Measurements from ENCODE around the gene NFKBIL1. TPM values are rescaled to one million over a fixed set of nuclear protein-coding genes. Genes with fewer than 3 reads are reported as not detected.
A peak's percentile ranks its signal among the peaks of the same experiment; 100 is the strongest.

NFKBIL1 gene
- total and polyA plus RNA-seq, 10 of the 15 experiments (the other 5 are each of a cell fraction or from before 2014, with no cell fraction given) = 0.19 to 15.1 (median 7.0) TPM

- peaks cover 6% of the 10 kb centered on the region for H3K79me2 ChIP-seq (ENCODE audit: control insufficient read depth, insufficient read depth, low read length)
- no peak overlapping the region for H3K4me2 ChIP-seq (ENCODE audit: control insufficient read depth, insufficient read depth)
- ChIA-PET CTCF (no interaction called here), SMC1A (ENCODE audit: uncharacterized antibody, unreplicated experiment) (no interaction called here), RAD21 (ENCODE audit: unreplicated experiment) (no interaction called here), POLR2A (no interaction called here)
- FAIRE-seq = no peak
- H3K9ac ChIP-seq (ENCODE audit: control insufficient read depth, insufficient read depth, low read length) = no peak overlapping the region
- in situ Hi-C loops (cut with MboI) = no loop called here
- no peak overlapping the region for H2AFZ ChIP-seq (ENCODE audit: control insufficient read depth, low read depth, low read length)
- no peak overlapping the region for H3K27ac ChIP-seq (ENCODE audit: control insufficient read depth, insufficient read depth)
- TF ChIP-seq NRF1 (conservative IDR thresholded peaks at IDR 0.05; ENCODE audit: low read depth, low read length) = no peak
- no peak for TF ChIP-seq RBBP5 (conservative IDR thresholded peaks at IDR 0.05)
- no peak for TF ChIP-seq YY1 (IDR thresholded peaks at IDR 0.05; ENCODE audit: low read depth, low read length)
- TF ChIP-seq CHD1 (IDR thresholded peaks at IDR 0.05; ENCODE audit: low read depth, low read length) = no peak
- TF ChIP-seq, protein P1, sequence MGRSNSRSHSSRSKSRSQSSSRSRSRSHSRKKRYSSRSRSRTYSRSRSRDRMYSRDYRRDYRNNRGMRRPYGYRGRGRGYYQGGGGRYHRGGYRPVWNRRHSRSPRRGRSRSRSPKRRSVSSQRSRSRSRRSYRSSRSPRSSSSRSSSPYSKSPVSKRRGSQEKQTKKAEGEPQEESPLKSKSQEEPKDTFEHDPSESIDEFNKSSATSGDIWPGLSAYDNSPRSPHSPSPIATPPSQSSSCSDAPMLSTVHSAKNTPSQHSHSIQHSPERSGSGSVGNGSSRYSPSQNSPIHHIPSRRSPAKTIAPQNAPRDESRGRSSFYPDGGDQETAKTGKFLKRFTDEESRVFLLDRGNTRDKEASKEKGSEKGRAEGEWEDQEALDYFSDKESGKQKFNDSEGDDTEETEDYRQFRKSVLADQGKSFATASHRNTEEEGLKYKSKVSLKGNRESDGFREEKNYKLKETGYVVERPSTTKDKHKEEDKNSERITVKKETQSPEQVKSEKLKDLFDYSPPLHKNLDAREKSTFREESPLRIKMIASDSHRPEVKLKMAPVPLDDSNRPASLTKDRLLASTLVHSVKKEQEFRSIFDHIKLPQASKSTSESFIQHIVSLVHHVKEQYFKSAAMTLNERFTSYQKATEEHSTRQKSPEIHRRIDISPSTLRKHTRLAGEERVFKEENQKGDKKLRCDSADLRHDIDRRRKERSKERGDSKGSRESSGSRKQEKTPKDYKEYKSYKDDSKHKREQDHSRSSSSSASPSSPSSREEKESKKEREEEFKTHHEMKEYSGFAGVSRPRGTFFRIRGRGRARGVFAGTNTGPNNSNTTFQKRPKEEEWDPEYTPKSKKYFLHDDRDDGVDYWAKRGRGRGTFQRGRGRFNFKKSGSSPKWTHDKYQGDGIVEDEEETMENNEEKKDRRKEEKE (IDR thresholded peaks at IDR 0.05) = no peak
- no peak for TF ChIP-seq WRNIP1 (IDR thresholded peaks at IDR 0.05; ENCODE audit: borderline replicate concordance, low read depth, low read length)
- TF ChIP-seq RELA (IDR thresholded peaks at IDR 0.05; ENCODE audit: borderline replicate concordance, partially characterized antibody) = no peak
- TF ChIP-seq CEBPB (IDR thresholded peaks at IDR 0.05; ENCODE audit: borderline replicate concordance in 1 of 2, low read depth in 2 of 2, low read length in 2 of 2) = no peak
- no peak for TF ChIP-seq HDAC6 (IDR thresholded peaks at IDR 0.05; ENCODE audit: unreplicated experiment)
- TF ChIP-seq IKZF1 (conservative IDR thresholded peaks at IDR 0.05) = no peak
- TF ChIP-seq GATAD2B (conservative IDR thresholded peaks at IDR 0.05; ENCODE audit: low read depth) = no peak
- no peak for TF ChIP-seq ASH2L (IDR thresholded peaks at IDR 0.05; ENCODE audit: borderline replicate concordance, low read depth)
- TF ChIP-seq MEF2A (IDR thresholded peaks at IDR 0.05; ENCODE audit: insufficient read depth, low read depth, low read length) = no peak
- 75% methylated on average over 4 of the region's 4 CpGs for WGBS (ENCODE audit: insufficient coverage, insufficient replicate concordance, low lambda C conversion rate, missing lambda C conversion rate)
- intact Hi-C loops (cut with micrococcal nuclease; ENCODE audit: unreplicated experiment) = no loop called here
- H3K4me1 ChIP-seq (ENCODE audit: control insufficient read depth, insufficient read depth, low read length) = no peaks in the 10 kb centered on the region
- H3K36me3 ChIP-seq (ENCODE audit: control insufficient read depth in 2 of 2, insufficient read depth in 2 of 2, low read length in 1 of 2) = peaks cover 35 to 47% of the 10 kb centered on the region in 2 experiments
- no peaks in the 10 kb centered on the region for H4K20me1 ChIP-seq (ENCODE audit: control insufficient read depth, insufficient read depth)
- no peaks in the 10 kb centered on the region for H3K9me3 ChIP-seq (replicated peaks; ENCODE audit: control insufficient read depth, insufficient read depth, low read length)
- H3K27me3 ChIP-seq (replicated peaks in 1 of 2; ENCODE audit: control insufficient read depth in 2 of 2, insufficient read depth in 2 of 2, low read length in 1 of 2) = no peaks in the 10 kb centered on the region
- no peak overlapping the region for H3K4me3 ChIP-seq
- no peak for ATAC-seq
- BruUV-seq (replicated peaks) = TSS peak; percentile 27
- no peak for DNase-seq (ENCODE audit: low read depth, low spot score)
Observed at GRCh38 chr6:31510007-31510406, 37.4 kb upstream of the NFKBIL1 start.
